ENCODE results near the gene PAPPA2. TPM values are rescaled to one million over a fixed set of nuclear protein-coding genes. Genes with fewer than 3 reads are reported as not detected.

The PAPPA2 gene
- total and polyA plus RNA-seq, 2 of the 4 experiments (the other 2 are of a cell fraction), result 0.10 to 0.18 TPM

DNA sequence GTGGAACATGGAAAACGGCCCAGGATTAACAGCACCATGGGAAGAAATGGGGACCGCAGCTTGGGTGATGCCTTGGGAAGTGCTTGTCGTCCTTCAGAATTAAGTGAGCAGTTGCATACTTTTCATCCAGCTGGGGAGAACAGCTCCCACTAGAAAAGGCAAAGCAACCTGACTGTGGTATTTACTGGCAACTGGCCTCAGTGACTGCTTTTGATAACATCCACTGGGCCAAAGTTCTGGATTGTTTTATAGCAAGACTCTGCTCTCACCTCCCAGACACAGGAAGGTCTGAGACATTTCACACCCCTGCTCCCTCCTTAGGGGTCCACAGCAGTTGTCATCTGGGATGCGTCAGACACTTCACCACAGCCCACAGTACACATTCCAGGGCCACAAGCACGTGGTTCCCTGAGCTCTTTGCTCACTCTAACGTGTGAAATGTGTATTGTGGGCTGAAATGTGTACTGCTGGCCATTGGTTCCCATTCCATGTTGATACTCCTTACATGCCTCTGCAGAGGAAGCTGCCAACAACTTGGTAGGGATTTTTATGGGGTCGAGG is 6.6 kb downstream of the PAPPA2 start:
- Histone ChIP-seq H2BK5ac (ENCODE audit: low read depth, low read length, poor library complexity, severe bottlenecking) (no peak overlapping the region), H3K4ac (ENCODE audit: low read depth, low read length) (no peak overlapping the region), H3K4me2 (ENCODE audit: low read depth, low read length) (no peak overlapping the region), H3K27ac (ENCODE audit: insufficient read depth, low read length) (no peak overlapping the region), H3K18ac (ENCODE audit: low read depth, low read length) (no peak overlapping the region), H3K9ac (ENCODE audit: low read depth, low read length) (no peak overlapping the region), H3K23ac (ENCODE audit: low read depth, low read length) (no peak overlapping the region), H2AK9ac (replicated peaks; ENCODE audit: low read depth, low read length, poor library complexity) (no peak overlapping the region), H3K79me1 (ENCODE audit: low read depth in 1 of 2, low read length in 2 of 2) (no peaks in the 10 kb centered on the region), H3K27me3 (ENCODE audit: control insufficient read depth, insufficient read depth, low read length) (no peaks in the 10 kb centered on the region), H3K4me3 (ENCODE audit: insufficient read depth, low read depth, low read length) (no peak overlapping the region), H2BK20ac (ENCODE audit: low read depth, low read length) (no peak overlapping the region), H3K9me3 (ENCODE audit: control insufficient read depth, insufficient read depth, low read length) (peaks cover 4% of the 10 kb centered on the region), H3K9me1 (ENCODE audit: insufficient read depth, low read length) (no peaks in the 10 kb centered on the region), H2AFZ (replicated peaks; ENCODE audit: low read length, poor library complexity) (no peak overlapping the region), H4K20me1 (ENCODE audit: insufficient read depth, low read length) (no peaks in the 10 kb centered on the region), H2BK15ac (ENCODE audit: low read depth, low read length) (no peak overlapping the region), H4K5ac (ENCODE audit: low read depth, low read length) (no peak overlapping the region), H2AK5ac (ENCODE audit: low read depth, low read length) (no peak overlapping the region), H3K56ac (ENCODE audit: extremely low read depth, insufficient read depth, low read length) (no peak overlapping the region), H2BK120ac (ENCODE audit: low read depth, low read length) (no peak overlapping the region), H3K36me3 (ENCODE audit: control insufficient read depth, insufficient read depth, low read length) (no peaks in the 10 kb centered on the region), H4K91ac (ENCODE audit: insufficient read depth, low read depth, low read length) (no peak overlapping the region), H3K14ac (replicated peaks; ENCODE audit: low read depth, low read length) (no peak overlapping the region), H4K8ac (ENCODE audit: low read depth in 2 of 2, low read length in 2 of 2) (no peak overlapping the region), H3K4me1 (ENCODE audit: control insufficient read depth, insufficient read depth, low read length) (no peaks in the 10 kb centered on the region)
- intact Hi-C loops (cut with micrococcal nuclease), result loop anchor here (10.0 kb wide), 1 partner anchor 395 kb away; no protein-coding TSS in a partner anchor
- DNase-seq (peak; percentile 7), ATAC-seq (ENCODE audit: low read depth) (no peak)
- in situ Hi-C loops (cut with MboI; ENCODE audit: low sequenced_read_pairs), result no loop called here
- dilution Hi-C loops (cut with HindIII; ENCODE audit: low sequenced_read_pairs, unreplicated experiment), result no loop called here
- no peak for TF ChIP-seq MAFK (IDR thresholded peaks at IDR 0.05; ENCODE audit: low read depth, low read length)
- TF ChIP-seq RFX5 (IDR thresholded peaks at IDR 0.05; ENCODE audit: low read depth, low read length), result no peak
- TF ChIP-seq CEBPB (IDR thresholded peaks at IDR 0.05; ENCODE audit: low read depth, low read length), result no peak
- no peak for TF ChIP-seq RCOR1 (IDR thresholded peaks at IDR 0.05; ENCODE audit: insufficient replicate concordance, low read length)
- TF ChIP-seq, protein P1, sequence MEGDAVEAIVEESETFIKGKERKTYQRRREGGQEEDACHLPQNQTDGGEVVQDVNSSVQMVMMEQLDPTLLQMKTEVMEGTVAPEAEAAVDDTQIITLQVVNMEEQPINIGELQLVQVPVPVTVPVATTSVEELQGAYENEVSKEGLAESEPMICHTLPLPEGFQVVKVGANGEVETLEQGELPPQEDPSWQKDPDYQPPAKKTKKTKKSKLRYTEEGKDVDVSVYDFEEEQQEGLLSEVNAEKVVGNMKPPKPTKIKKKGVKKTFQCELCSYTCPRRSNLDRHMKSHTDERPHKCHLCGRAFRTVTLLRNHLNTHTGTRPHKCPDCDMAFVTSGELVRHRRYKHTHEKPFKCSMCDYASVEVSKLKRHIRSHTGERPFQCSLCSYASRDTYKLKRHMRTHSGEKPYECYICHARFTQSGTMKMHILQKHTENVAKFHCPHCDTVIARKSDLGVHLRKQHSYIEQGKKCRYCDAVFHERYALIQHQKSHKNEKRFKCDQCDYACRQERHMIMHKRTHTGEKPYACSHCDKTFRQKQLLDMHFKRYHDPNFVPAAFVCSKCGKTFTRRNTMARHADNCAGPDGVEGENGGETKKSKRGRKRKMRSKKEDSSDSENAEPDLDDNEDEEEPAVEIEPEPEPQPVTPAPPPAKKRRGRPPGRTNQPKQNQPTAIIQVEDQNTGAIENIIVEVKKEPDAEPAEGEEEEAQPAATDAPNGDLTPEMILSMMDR (conservative IDR thresholded peaks at IDR 0.05; ENCODE audit: low read depth, low read length), result no peak
- no peak for TF ChIP-seq FOS (IDR thresholded peaks at IDR 0.05; ENCODE audit: low read depth, low read length)
- no peak for TF ChIP-seq CHD1 (IDR thresholded peaks at IDR 0.05; ENCODE audit: low read depth, low read length)
- TF ChIP-seq BHLHE40 (IDR thresholded peaks at IDR 0.05; ENCODE audit: low read depth, low read length), result no peak
- no peak for TF ChIP-seq MAZ (IDR thresholded peaks at IDR 0.05; ENCODE audit: borderline replicate concordance, low read depth, low read length)
- no peak for TF ChIP-seq RAD21 (IDR thresholded peaks at IDR 0.05; ENCODE audit: low read length)
- TF ChIP-seq POLR2A (IDR thresholded peaks at IDR 0.05; ENCODE audit: low read depth, low read length), result no peak
- no peak for TF ChIP-seq SMC3 (IDR thresholded peaks at IDR 0.05; ENCODE audit: low read depth, low read length)
- no peak for TF ChIP-seq NFE2L2 (IDR thresholded peaks at IDR 0.05; ENCODE audit: low read depth, low read length)
- no peak for TF ChIP-seq MXI1 (IDR thresholded peaks at IDR 0.05; ENCODE audit: borderline replicate concordance, low read depth, low read length)
- TF ChIP-seq, protein P2, sequence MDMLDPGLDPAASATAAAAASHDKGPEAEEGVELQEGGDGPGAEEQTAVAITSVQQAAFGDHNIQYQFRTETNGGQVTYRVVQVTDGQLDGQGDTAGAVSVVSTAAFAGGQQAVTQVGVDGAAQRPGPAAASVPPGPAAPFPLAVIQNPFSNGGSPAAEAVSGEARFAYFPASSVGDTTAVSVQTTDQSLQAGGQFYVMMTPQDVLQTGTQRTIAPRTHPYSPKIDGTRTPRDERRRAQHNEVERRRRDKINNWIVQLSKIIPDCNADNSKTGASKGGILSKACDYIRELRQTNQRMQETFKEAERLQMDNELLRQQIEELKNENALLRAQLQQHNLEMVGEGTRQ (IDR thresholded peaks at IDR 0.05; ENCODE audit: low read depth, low read length), result no peak
- TF ChIP-seq, protein P3, sequence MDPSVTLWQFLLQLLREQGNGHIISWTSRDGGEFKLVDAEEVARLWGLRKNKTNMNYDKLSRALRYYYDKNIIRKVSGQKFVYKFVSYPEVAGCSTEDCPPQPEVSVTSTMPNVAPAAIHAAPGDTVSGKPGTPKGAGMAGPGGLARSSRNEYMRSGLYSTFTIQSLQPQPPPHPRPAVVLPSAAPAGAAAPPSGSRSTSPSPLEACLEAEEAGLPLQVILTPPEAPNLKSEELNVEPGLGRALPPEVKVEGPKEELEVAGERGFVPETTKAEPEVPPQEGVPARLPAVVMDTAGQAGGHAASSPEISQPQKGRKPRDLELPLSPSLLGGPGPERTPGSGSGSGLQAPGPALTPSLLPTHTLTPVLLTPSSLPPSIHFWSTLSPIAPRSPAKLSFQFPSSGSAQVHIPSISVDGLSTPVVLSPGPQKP (IDR thresholded peaks at IDR 0.05; ENCODE audit: borderline replicate concordance, low read depth, low read length), result no peak
- BruUV-seq (replicated peaks), result no TSS peak
- ChIA-PET CTCF (no interaction called here), POLR2A (ENCODE audit: unreplicated experiment) (no interaction called here)
- 33% methylated on average over 1 of the region's 7 CpGs; no CpG with 5 or more reads in 1 of the 2 experiments for WGBS, 2 experiments (ENCODE audit: extremely low coverage in 2 of 2, insufficient read length in 1 of 2)
